GM19025 (cell line): ENCODE data around the gene ROBO3.
A peak's percentile ranks its signal among the peaks of the same experiment; 100 is the strongest.

ENCODE experiments used
- ATAC-seq: cut with Tn5 transposase; IDR thresholded peaks from one replicate; pipeline ENCODE4 v1.9.1; 2021; ENCODE audit warnings: mild to moderate bottlenecking, low read depth, moderate library complexity; ENCODE audit not compliant: unreplicated experiment

The ROBO3 gene

GRCh38 chr11:124874571-124875255 lies 9.5 kb downstream of the ROBO3 start:
- ATAC-seq = no peak

- no peak for ATAC-seq
Observed at GRCh38 chr11:124875401-124875800, 10.2 kb downstream of the ROBO3 start.

GRCh38 chr11:124875943-124876817 lies 10.9 kb downstream of the ROBO3 start:
- ATAC-seq = peak; percentile 92

- no peak for ATAC-seq
Observed at GRCh38 chr11:124876818-124877630, 11.8 kb downstream of the ROBO3 start.

- no peak for ATAC-seq
Observed at GRCh38 chr11:124877631-124877909, 12.3 kb downstream of the ROBO3 start.

- ATAC-seq = no peak
Observed at GRCh38 chr11:124877910-124878758, 12.9 kb downstream of the ROBO3 start.

GRCh38 chr11:124878759-124879492 lies 13.7 kb downstream of the ROBO3 start:
- ATAC-seq = no peak

- ATAC-seq = no peak
Observed at GRCh38 chr11:124879493-124880289, 14.5 kb downstream of the ROBO3 start.

- ATAC-seq = no peak
Observed at GRCh38 chr11:124880290-124880611, 15.0 kb downstream of the ROBO3 start.

GRCh38 chr11:124880958-124881357 lies 15.7 kb downstream of the ROBO3 start:
- ATAC-seq = no peak

- ATAC-seq = no peak
Observed at GRCh38 chr11:124882339-124883071, 17.3 kb downstream of the ROBO3 start.

- ATAC-seq = no peak
Observed at GRCh38 chr11:124884340-124884739, 19.1 kb downstream of the ROBO3 start.

GRCh38 chr11:124884869-124885479 lies 19.7 kb downstream of the ROBO3 start:
- no peak for ATAC-seq

- no peak for ATAC-seq
Observed at GRCh38 chr11:124886476-124886875, 21.2 kb downstream of the ROBO3 start.

GRCh38 chr11:124886978-124887666 lies 21.9 kb downstream of the ROBO3 start:
- ATAC-seq = no peak

- no peak for ATAC-seq
Observed at GRCh38 chr11:124887667-124888013, 22.4 kb downstream of the ROBO3 start.
